ENCODE measurements around the gene TNIP3.
"Not testable (repeated sequence)": the region's sequence is repeated elsewhere in the genome, so short reads cannot be mapped to it uniquely, and the experiment has no call there.

The TNIP3 gene

GRCh38 chr4:121164291-121164690, at the start of gene TNIP3:
Gene TNIP3 (minus strand): TSS chr4:121164321. CDS start chr4:121164125, 196 bp downstream.
- DNase-seq, result no peak

- DNase-seq, result no peak
These were observed 48.7 kb upstream of the TNIP3 start for GRCh38 chr4:121212806-121213205.

- DNase-seq, result no peak
These were observed 45.0 kb upstream of the TNIP3 start for GRCh38 chr4:121209171-121209570.

GRCh38 chr4:121208244-121209007, 44.3 kb upstream of the TNIP3 start:
- DNase-seq, result no peak

- DNase-seq, result not testable (repeated sequence)
These were observed 41.7 kb upstream of the TNIP3 start for GRCh38 chr4:121205777-121206176.

- DNase-seq, result no peak
These were observed 36.8 kb upstream of the TNIP3 start for GRCh38 chr4:121200795-121201472.

GRCh38 chr4:121199742-121200561, 35.8 kb upstream of the TNIP3 start:
- no peak for DNase-seq

- DNase-seq, result no peak
These were observed 34.1 kb upstream of the TNIP3 start for GRCh38 chr4:121198251-121198650.

- DNase-seq, result no peak
These were observed 31.5 kb upstream of the TNIP3 start for GRCh38 chr4:121195649-121196048.

- DNase-seq, result no peak
These were observed 28.4 kb upstream of the TNIP3 start for GRCh38 chr4:121192480-121192879.

- no peak for DNase-seq
These were observed 27.9 kb upstream of the TNIP3 start for GRCh38 chr4:121192013-121192412.

GRCh38 chr4:121191361-121191760, 27.2 kb upstream of the TNIP3 start:
- no peak for DNase-seq

GRCh38 chr4:121190389-121190788, 26.3 kb upstream of the TNIP3 start:
- DNase-seq, result no peak

- DNase-seq, result no peak
These were observed 25.4 kb upstream of the TNIP3 start for GRCh38 chr4:121189326-121190215.

GRCh38 chr4:121187206-121187605, 23.1 kb upstream of the TNIP3 start:
- DNase-seq, result no peak

GRCh38 chr4:121185960-121186359, 21.8 kb upstream of the TNIP3 start:
- DNase-seq, result no peak

- no peak for DNase-seq
These were observed 19.9 kb upstream of the TNIP3 start for GRCh38 chr4:121183989-121184388.

- DNase-seq, result no peak
These were observed 19.2 kb upstream of the TNIP3 start for GRCh38 chr4:121183361-121183760.

- DNase-seq, result no peak
These were observed 18.2 kb upstream of the TNIP3 start for GRCh38 chr4:121182296-121182695.

- DNase-seq, result no peak
These were observed 17.4 kb upstream of the TNIP3 start for GRCh38 chr4:121181493-121181892.

GRCh38 chr4:121180558-121180957, 16.4 kb upstream of the TNIP3 start:
- DNase-seq, result no peak

All from NCI-H524 treated with DMSO at 0.1 percent for 48 hours (cell line).